Pancreas (tissue), 10 donors: ENCODE measurements around the gene NEB. TPM values are rescaled to one million over a fixed set of nuclear protein-coding genes. Genes with fewer than 3 reads are reported as not detected.
A peak's percentile ranks its signal among the peaks of the same experiment; 100 is the strongest.

Experiments used
- ATAC-seq, 4 donors: fragments of 200-7000 bp; cut with Tn5 transposase; one replicate each; pipeline versions ENCODE4 v1.8.0 to v1.9.1; 2020; ENCODE audit warnings: mild to moderate bottlenecking in 4 of 4, moderate library complexity in 4 of 4
- DNase-seq, 6 donors: peaks; one replicate each; pipeline ENCODE4 v3.0.0-alpha.2; 2020
- FAIRE-seq: peaks from 2 replicates; lab custom pipeline; 2012; peaks lifted over from hg19 to GRCh38; lab: Jason Lieb, UNC
- H3K27ac ChIP-seq, 4 donors: fragments of 200-600 bp; sonication (generic); 1 replicate in 3 of 4; 2 replicates in 1 of 4; pipeline versions ENCODE4 v1.5.0 to v1.8.0; 2020
- H3K27me3 ChIP-seq, 4 donors: fragments of 200-600 bp; one replicate each; pipeline ENCODE4 v1.8.0; 2021
- H3K36me3 ChIP-seq, 3 donors: fragments of 200-600 bp; sonication (generic) in 1 of 3; one replicate each; pipeline versions ENCODE4 v1.5.0 to v1.8.0; 2020 to 2021
- H3K4me1 ChIP-seq, 3 donors: fragments of 200-600 bp; one replicate each; pipeline ENCODE4 v1.8.0; 2021
- H3K4me3 ChIP-seq, 4 donors: fragments of 200-600 bp; sonication (generic) in 2 of 4; one replicate each; pipeline versions ENCODE4 v1.5.0 to v1.8.0; 2020 to 2021
- H3K9me3 ChIP-seq, 4 donors: fragments of 200-600 bp; one replicate each; pipeline ENCODE4 v1.8.0; 2021
- CTCF ChIP-seq, 4 donors: fragments of 200-600 bp; sonication (generic) in 3 of 4; IDR thresholded peaks; one replicate each; pipeline versions ENCODE4 v1.5.0 to v1.8.0; 2021; ENCODE audit warnings: antibody characterized with exemption in 4 of 4
- WGBS, 2 donors: extraction: QIAGEN DNeasy Blood & Tissue Kit; methylation state at CpG; one replicate each; pipeline ENCODE4 v1.1.7; 2013; 5-methylcytosine and 5-hydroxymethylcytosine counted together
- intact Hi-C, 3 donors: fragments of 100-400 bp; cut with DNase I; formaldehyde crosslinking; loops; one replicate each; pipeline versions ENCODE4 v1.11.1 to v1.14.2; 2022
- polyA plus RNA-seq, 2 donors: library from polyadenylated mRNA; stranded (reverse); fragments of 200-250 nt; gene quantifications; one replicate each; pipeline ENCODE4 v1.2.3, GENCODE V29; 2013
- total RNA-seq, 6 donors: library from RNA; stranded (reverse); fragmentation: NEBNext Ultra II Directional in 4 of 6; extraction: Animal tissue kit (Norgen Biotek cat#: 25700) in 4 of 6; gene quantifications; one replicate each; pipeline versions ENCODE4 v1.2.1 to v1.2.4, GENCODE V29; 2021 to 2023
- donor health status: healthy with polysubstance abuse.
- donor health status: DM: no; HTN: no; CAD: no; lungs with moderate emphysema.
- donor health status: DM: no; HTN: no; CAD: no.
- donor health status: control.
- donor health status: control.
- donor health status: Bipolar disorder and iron deficiency.
- donor health status: DM: yes; HTN: yes; CAD: no.
- donor health status: DM: no; HTN: no; CAD: no.
- donor health status: DM: no; HTN: no; CAD: no.
- donor health status: DM: yes; HTN: yes; CAD: no.

NEB gene
- total and polyA plus RNA-seq, 8 donors: 0.58 to 2.5 (median 0.80) TPM

DNA sequence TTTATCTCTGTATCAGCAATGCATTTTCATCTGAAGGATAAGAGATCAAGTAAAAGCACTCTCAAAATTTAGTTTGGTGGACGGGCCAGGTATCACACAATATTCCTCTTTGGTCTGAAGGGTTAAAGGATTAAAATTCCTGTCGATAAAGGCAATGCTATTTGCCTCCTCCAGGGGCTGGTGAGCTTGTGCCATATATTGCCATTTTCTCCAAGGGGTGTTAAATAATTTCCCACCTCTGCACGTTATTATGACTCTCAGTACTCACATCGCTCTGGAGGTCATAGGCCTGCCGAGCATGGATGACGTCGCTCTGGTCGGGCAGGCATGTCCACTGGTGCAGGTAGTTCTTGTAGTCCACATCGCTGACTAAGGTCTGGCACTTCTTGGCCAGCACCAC lies 94.2 kb downstream of the NEB start:
- no peak overlapping the region for H3K4me3 ChIP-seq
- WGBS, 2 donors: 92 to 95% methylated on average over 9 of the region's 9 CpGs
- peaks cover 0 to 3% (median 0%) of the 10 kb centered on the region in 3 donors for H3K4me1 ChIP-seq
- no peaks in the 10 kb centered on the region for H3K36me3 ChIP-seq
- H3K27me3 ChIP-seq: no peaks in the 10 kb centered on the region
- intact Hi-C loops: no loop called here
- TF ChIP-seq CTCF (IDR thresholded peaks at IDR 0.05): no peak
- ATAC-seq: no peak
- H3K27ac ChIP-seq: no peak overlapping the region
- no peak for DNase-seq
- FAIRE-seq: no peak
- no peaks in the 10 kb centered on the region for H3K9me3 ChIP-seq

GRCh38 chr2:151638990-151639389 lies 95.3 kb downstream of the NEB start:
- Histone ChIP-seq H3K4me3 (no peak overlapping the region), H3K27me3 (no peaks in the 10 kb centered on the region), H3K36me3 (no peaks in the 10 kb centered on the region), H3K27ac (no peak overlapping the region), H3K4me1 (peaks cover 0 to 3% (median 0%) of the 10 kb centered on the region in 3 donors), H3K9me3 (no peaks in the 10 kb centered on the region)
- intact Hi-C loops: no loop called here
- FAIRE-seq (no peak), ATAC-seq (no peak), DNase-seq (no peak)
- 89 to 92% methylated on average over 1 of the region's 1 CpG for WGBS, 2 donors
- no peak for TF ChIP-seq CTCF (IDR thresholded peaks at IDR 0.05)

GRCh38 chr2:151638191-151638933 lies 95.9 kb downstream of the NEB start:
- Histone ChIP-seq H3K9me3 (no peaks in the 10 kb centered on the region), H3K4me1 (peaks cover 0 to 3% (median 0%) of the 10 kb centered on the region in 3 donors), H3K27ac (no peak overlapping the region), H3K27me3 (no peaks in the 10 kb centered on the region), H3K36me3 (no peaks in the 10 kb centered on the region), H3K4me3 (no peak overlapping the region)
- intact Hi-C loops: no loop called here
- 29 to 32% methylated on average over 4 of the region's 4 CpGs for WGBS, 2 donors
- no peak for TF ChIP-seq CTCF (IDR thresholded peaks at IDR 0.05)
- no peak for DNase-seq
- no peak for FAIRE-seq
- peak; percentile 48 to 84 (median 68) for ATAC-seq

DNA sequence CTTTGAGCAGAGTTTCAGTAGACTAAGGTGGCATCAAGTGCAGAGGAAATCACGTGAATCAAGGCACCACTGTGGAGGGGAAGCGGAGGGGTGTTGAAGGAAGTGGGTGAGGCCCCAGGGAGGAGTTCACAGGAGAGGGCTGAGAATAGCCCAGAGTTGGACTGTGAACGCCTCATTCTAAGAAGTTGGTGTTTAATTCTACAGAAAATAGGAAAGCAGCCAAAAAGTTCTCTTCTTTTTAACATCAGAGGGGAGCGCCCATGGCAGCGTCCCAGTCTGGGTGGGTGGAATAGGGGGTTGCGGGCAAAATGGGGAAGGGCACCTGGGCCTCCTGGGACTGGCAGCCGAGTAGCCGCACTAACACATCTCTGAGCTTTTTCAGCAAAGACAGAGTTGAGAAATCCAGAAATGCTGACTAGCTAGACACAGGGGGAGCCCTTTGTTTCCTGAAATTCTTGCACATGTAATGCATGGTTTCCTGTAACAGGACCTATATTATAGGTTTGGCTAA lies 97.0 kb downstream of the NEB start:
- no peak for DNase-seq
- Histone ChIP-seq H3K36me3 (no peaks in the 10 kb centered on the region), H3K9me3 (no peaks in the 10 kb centered on the region), H3K27ac (no peak overlapping the region), H3K27me3 (no peaks in the 10 kb centered on the region), H3K4me1 (peaks cover 0 to 3% (median 0%) of the 10 kb centered on the region in 3 donors), H3K4me3 (no peak overlapping the region)
- peak in 2 of 4 donors; percentile 23 to 44 for ATAC-seq
- FAIRE-seq: no peak
- intact Hi-C loops: no loop called here
- no peak for TF ChIP-seq CTCF (IDR thresholded peaks at IDR 0.05)
- WGBS, 2 donors: 76 to 78% methylated on average over 8 of the region's 8 CpGs
